GM18907 (cell line): ENCODE results near the gene GIGYF1.
"Not testable (repeated sequence)": the region's sequence is repeated elsewhere in the genome, so short reads cannot be mapped to it uniquely, and the experiment has no call there.

Experiments used
- ATAC-seq: cut with Tn5 transposase; IDR thresholded peaks from one replicate; pipeline ENCODE4 v1.9.1; 2021; ENCODE audit warnings: mild to moderate bottlenecking, moderate library complexity; ENCODE audit not compliant: unreplicated experiment

GIGYF1 gene

GRCh38 chr7:100694098-100694745, at the start of gene GIGYF1:
Gene GIGYF1 (minus strand): TSS chr7:100694250. CDS start chr7:100688238, 6,012 bp downstream.
- peak; percentile 39 for ATAC-seq

- no peak for ATAC-seq
Measured at GRCh38 chr7:100739934-100740333, 45.9 kb upstream of the GIGYF1 start.

- no peak for ATAC-seq
Measured at GRCh38 chr7:100736671-100737070, 42.6 kb upstream of the GIGYF1 start.

- no peak for ATAC-seq
Measured at GRCh38 chr7:100735730-100736129, 41.7 kb upstream of the GIGYF1 start.

GRCh38 chr7:100731937-100732636, 38.0 kb upstream of the GIGYF1 start:
- ATAC-seq, result no peak

GRCh38 chr7:100730136-100730800, 36.2 kb upstream of the GIGYF1 start:
- no peak for ATAC-seq

GRCh38 chr7:100728196-100728595, 34.1 kb upstream of the GIGYF1 start:
- no peak for ATAC-seq

- ATAC-seq, result no peak
Measured at GRCh38 chr7:100726996-100727761, 33.1 kb upstream of the GIGYF1 start.

- not testable (repeated sequence) for ATAC-seq
Measured at GRCh38 chr7:100724364-100724763, 30.3 kb upstream of the GIGYF1 start.

GRCh38 chr7:100723732-100724275, 29.8 kb upstream of the GIGYF1 start:
- no peak for ATAC-seq

GRCh38 chr7:100722480-100723212, 28.6 kb upstream of the GIGYF1 start:
- no peak for ATAC-seq

GRCh38 chr7:100721505-100721812, 27.4 kb upstream of the GIGYF1 start:
- ATAC-seq, result no peak

GRCh38 chr7:100720671-100721504, 26.8 kb upstream of the GIGYF1 start:
- ATAC-seq, result no peak

- ATAC-seq, result no peak
Measured at GRCh38 chr7:100720279-100720670, 26.2 kb upstream of the GIGYF1 start, which contains the start of gene EPO. Gene EPO (plus strand): TSS chr7:100720468. CDS start chr7:100720981, 513 bp downstream.

- no peak for ATAC-seq
Measured at GRCh38 chr7:100719523-100720278, 25.7 kb upstream of the GIGYF1 start.

- not testable (repeated sequence) for ATAC-seq
Measured at GRCh38 chr7:100717073-100717472, 23.0 kb upstream of the GIGYF1 start.

GRCh38 chr7:100714725-100715124, 20.7 kb upstream of the GIGYF1 start:
- ATAC-seq, result no peak

- ATAC-seq, result no peak
Measured at GRCh38 chr7:100711369-100711768, 17.3 kb upstream of the GIGYF1 start.

GRCh38 chr7:100710452-100710851, 16.4 kb upstream of the GIGYF1 start:
- ATAC-seq, result no peak
